ENCODE results near the gene SFRP5. TPM values are rescaled to one million over a fixed set of nuclear protein-coding genes. Genes with fewer than 3 reads are reported as not detected.

SFRP5 gene
- total and polyA plus RNA-seq, 2 donors (not counting 3 experiments of a cell fraction or from before 2014, with no cell fraction given), result not detected

GRCh38 chr10:97777143-97777542 is 5.3 kb upstream of the SFRP5 start:
- H3K4me3 ChIP-seq (replicated peaks in 1 of 3; ENCODE audit: insufficient read depth in 1 of 3, low read depth in 1 of 3, low read length in 3 of 3), result no peak overlapping the region
- H3K27ac ChIP-seq (ENCODE audit: insufficient read depth, low read depth, low read length), result no peak overlapping the region
- H3K27me3 ChIP-seq (ENCODE audit: control insufficient read depth in 2 of 2, insufficient read depth in 2 of 2, low read length in 2 of 2), result peaks cover 20% of the 10 kb centered on the region in 2 experiments
- intact Hi-C loops (cut with micrococcal nuclease), result no loop called here
- ChIA-PET CTCF (no interaction called here), POLR2A (no interaction called here)
- H3K79me2 ChIP-seq (ENCODE audit: control insufficient read depth, insufficient read depth, low read length), result no peaks in the 10 kb centered on the region
- FAIRE-seq (no peak), DNase-seq (ENCODE audit: low read depth, low spot score) (no peak)
- dilution Hi-C loops (cut with MboI; ENCODE audit: extremely low pct_ligation_motif_present, low sequenced_read_pairs), result no loop called here
- BruUV-seq (replicated peaks), result no TSS peak
- TF ChIP-seq POLR2A (IDR thresholded peaks at IDR 0.05; ENCODE audit: low read depth, low read length) (no peak), JUN (IDR thresholded peaks at IDR 0.05; ENCODE audit: borderline replicate concordance, insufficient read depth, insufficient read length, low read depth) (no peak)
- H4K20me1 ChIP-seq (replicated peaks; ENCODE audit: control insufficient read depth, extremely low read depth, insufficient read depth, low read length), result no peaks in the 10 kb centered on the region
- peaks cover 4% of the 10 kb centered on the region for H3K4me1 ChIP-seq (ENCODE audit: control insufficient read depth, extremely low read depth, insufficient read depth, low read length)
- H2AFZ ChIP-seq (ENCODE audit: low read depth, low read length), result no peak overlapping the region
- H3K9me3 ChIP-seq (replicated peaks; ENCODE audit: control insufficient read depth, insufficient read depth, low read length), result no peaks in the 10 kb centered on the region
- H3K9me1 ChIP-seq (replicated peaks; ENCODE audit: control insufficient read depth, extremely low read depth, insufficient read depth, low read length), result no peaks in the 10 kb centered on the region
- no peaks in the 10 kb centered on the region for H3K36me3 ChIP-seq (ENCODE audit: control insufficient read depth in 2 of 2, extremely low read depth in 1 of 2, insufficient read depth in 2 of 2, low read length in 2 of 2)
- no peak overlapping the region for H3K9ac ChIP-seq (replicated peaks; ENCODE audit: extremely low read depth, insufficient read depth, low read length)
- H3K4me2 ChIP-seq (ENCODE audit: insufficient read depth, low read length), result no peak overlapping the region

- Histone ChIP-seq H3K4me2 (ENCODE audit: insufficient read depth, low read length) (no peak overlapping the region), H3K27me3 (ENCODE audit: control insufficient read depth in 2 of 2, insufficient read depth in 2 of 2, low read length in 2 of 2) (peaks cover 37 to 41% of the 10 kb centered on the region in 2 experiments), H3K9me1 (replicated peaks; ENCODE audit: control insufficient read depth, extremely low read depth, insufficient read depth, low read length) (no peaks in the 10 kb centered on the region), H3K79me2 (ENCODE audit: control insufficient read depth, insufficient read depth, low read length) (no peaks in the 10 kb centered on the region), H3K27ac (ENCODE audit: insufficient read depth, low read depth, low read length) (no peak overlapping the region), H3K9me3 (replicated peaks; ENCODE audit: control insufficient read depth, insufficient read depth, low read length) (no peaks in the 10 kb centered on the region), H3K9ac (replicated peaks; ENCODE audit: extremely low read depth, insufficient read depth, low read length) (no peak overlapping the region), H3K4me1 (ENCODE audit: control insufficient read depth, extremely low read depth, insufficient read depth, low read length) (no peaks in the 10 kb centered on the region), H3K36me3 (ENCODE audit: control insufficient read depth in 2 of 2, extremely low read depth in 1 of 2, insufficient read depth in 2 of 2, low read length in 2 of 2) (no peaks in the 10 kb centered on the region), H2AFZ (ENCODE audit: low read depth, low read length) (no peak overlapping the region), H3K4me3 (replicated peaks in 1 of 3; ENCODE audit: insufficient read depth in 1 of 3, low read depth in 1 of 3, low read length in 3 of 3) (no peak overlapping the region), H4K20me1 (replicated peaks; ENCODE audit: control insufficient read depth, extremely low read depth, insufficient read depth, low read length) (no peaks in the 10 kb centered on the region)
- POLR2A ChIA-PET, result no interaction called here
- DNase-seq (ENCODE audit: low read depth, low spot score) (no peak), FAIRE-seq (no peak)
- no TSS peak for BruUV-seq (replicated peaks)
- CTCF ChIA-PET, result interaction anchor here (0.9 to 1.7 kb wide), 3 partner anchors 17 to 266 kb away, joined by 3 to 4 read pairs (median 3); no protein-coding TSS in a partner anchor
- TF ChIP-seq CTCF (IDR thresholded peaks at IDR 0.05; ENCODE audit: extremely low read depth in 1 of 2, insufficient read depth in 1 of 2, low read depth in 1 of 2, low read length in 2 of 2) (no peak), POLR2AphosphoS5 (IDR thresholded peaks at IDR 0.05; ENCODE audit: insufficient read depth, low read depth, low read length) (no peak), EZH2 (IDR thresholded peaks at IDR 0.05; ENCODE audit: borderline replicate concordance, low read depth, low read length, severe bottlenecking) (no peak), JUN (IDR thresholded peaks at IDR 0.05; ENCODE audit: borderline replicate concordance, insufficient read depth, insufficient read length, low read depth) (no peak), FOS (IDR thresholded peaks at IDR 0.05; ENCODE audit: borderline replicate concordance, insufficient read depth, low read length) (no peak), MAX (IDR thresholded peaks at IDR 0.05; ENCODE audit: insufficient read depth, insufficient read length) (no peak), GATA2 (IDR thresholded peaks at IDR 0.05; ENCODE audit: insufficient read depth, insufficient read length, low read depth, low read length) (no peak), MYC (IDR thresholded peaks at IDR 0.05; ENCODE audit: low read depth, low read length) (no peak), POLR2A (IDR thresholded peaks at IDR 0.05; ENCODE audit: low read depth, low read length) (no peak)
- intact Hi-C loops (cut with micrococcal nuclease), result no loop called here
- dilution Hi-C loops (cut with MboI; ENCODE audit: extremely low pct_ligation_motif_present, low sequenced_read_pairs), result no loop called here
These were observed 3.1 kb upstream of the SFRP5 start for GRCh38 chr10:97774811-97775294.

Data from endothelial cell of umbilical vein (primary cell).